Right lung (tissue), 10 donors: ENCODE data around the gene GARNL3. TPM values are rescaled to one million over a fixed set of nuclear protein-coding genes. Genes with fewer than 3 reads are reported as not detected.

Experiments
- DNase-seq, 2 donors: peaks; one replicate each; pipeline ENCODE4 v3.0.0-alpha.2; 2013
- long read RNA-seq, 8 donors: transcript quantifications; one replicate each; lab custom pipeline, GENCODE V29; 2026
- polyA plus RNA-seq, 5 donors: library from polyadenylated mRNA; unstranded; fragments of 120-200 nt; gene quantifications; one replicate each; pipeline versions ENCODE4 v1.2.1 to v1.2.3, GENCODE V29; 2013; ENCODE audit warnings: inconsistent platforms in 1 of 5, low replicate concordance in 1 of 5; ENCODE audit not compliant: insufficient read length in 5 of 5, insufficient read depth in 1 of 5

Gene GARNL3, protein sequence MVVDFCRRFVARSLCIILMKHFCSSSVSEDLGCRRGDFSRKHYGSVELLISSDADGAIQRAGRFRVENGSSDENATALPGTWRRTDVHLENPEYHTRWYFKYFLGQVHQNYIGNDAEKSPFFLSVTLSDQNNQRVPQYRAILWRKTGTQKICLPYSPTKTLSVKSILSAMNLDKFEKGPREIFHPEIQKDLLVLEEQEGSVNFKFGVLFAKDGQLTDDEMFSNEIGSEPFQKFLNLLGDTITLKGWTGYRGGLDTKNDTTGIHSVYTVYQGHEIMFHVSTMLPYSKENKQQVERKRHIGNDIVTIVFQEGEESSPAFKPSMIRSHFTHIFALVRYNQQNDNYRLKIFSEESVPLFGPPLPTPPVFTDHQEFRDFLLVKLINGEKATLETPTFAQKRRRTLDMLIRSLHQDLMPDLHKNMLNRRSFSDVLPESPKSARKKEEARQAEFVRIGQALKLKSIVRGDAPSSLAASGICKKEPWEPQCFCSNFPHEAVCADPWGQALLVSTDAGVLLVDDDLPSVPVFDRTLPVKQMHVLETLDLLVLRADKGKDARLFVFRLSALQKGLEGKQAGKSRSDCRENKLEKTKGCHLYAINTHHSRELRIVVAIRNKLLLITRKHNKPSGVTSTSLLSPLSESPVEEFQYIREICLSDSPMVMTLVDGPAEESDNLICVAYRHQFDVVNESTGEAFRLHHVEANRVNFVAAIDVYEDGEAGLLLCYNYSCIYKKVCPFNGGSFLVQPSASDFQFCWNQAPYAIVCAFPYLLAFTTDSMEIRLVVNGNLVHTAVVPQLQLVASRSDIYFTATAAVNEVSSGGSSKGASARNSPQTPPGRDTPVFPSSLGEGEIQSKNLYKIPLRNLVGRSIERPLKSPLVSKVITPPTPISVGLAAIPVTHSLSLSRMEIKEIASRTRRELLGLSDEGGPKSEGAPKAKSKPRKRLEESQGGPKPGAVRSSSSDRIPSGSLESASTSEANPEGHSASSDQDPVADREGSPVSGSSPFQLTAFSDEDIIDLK
- polyA plus RNA-seq, result 10 to 100 TPM; 28.3 to 38.1 (median 32.5) TPM
- long read RNA-seq, donor 1, partial matches to known transcripts, result 0 of 1 reads
- long read RNA-seq, donor 1, other reads (novel, unspliced or antisense), result 0 of 1 reads
- long read RNA-seq, donor 2, result 0 reads
- long read RNA-seq, donor 3, partial matches to known transcripts, result 0 of 1 reads
- long read RNA-seq, donor 3, other reads (novel, unspliced or antisense), result 0 of 1 reads
- long read RNA-seq, donor 4, result 0 reads
- long read RNA-seq, donor 5, result 0 reads
- long read RNA-seq, donor 6, result 0 reads
- long read RNA-seq, donor 7, partial matches to known transcripts, result 0 of 2 reads
- long read RNA-seq, donor 7, other reads (novel, unspliced or antisense), result 0 of 2 reads
- long read RNA-seq, donor 8, result 0 reads

DNA sequence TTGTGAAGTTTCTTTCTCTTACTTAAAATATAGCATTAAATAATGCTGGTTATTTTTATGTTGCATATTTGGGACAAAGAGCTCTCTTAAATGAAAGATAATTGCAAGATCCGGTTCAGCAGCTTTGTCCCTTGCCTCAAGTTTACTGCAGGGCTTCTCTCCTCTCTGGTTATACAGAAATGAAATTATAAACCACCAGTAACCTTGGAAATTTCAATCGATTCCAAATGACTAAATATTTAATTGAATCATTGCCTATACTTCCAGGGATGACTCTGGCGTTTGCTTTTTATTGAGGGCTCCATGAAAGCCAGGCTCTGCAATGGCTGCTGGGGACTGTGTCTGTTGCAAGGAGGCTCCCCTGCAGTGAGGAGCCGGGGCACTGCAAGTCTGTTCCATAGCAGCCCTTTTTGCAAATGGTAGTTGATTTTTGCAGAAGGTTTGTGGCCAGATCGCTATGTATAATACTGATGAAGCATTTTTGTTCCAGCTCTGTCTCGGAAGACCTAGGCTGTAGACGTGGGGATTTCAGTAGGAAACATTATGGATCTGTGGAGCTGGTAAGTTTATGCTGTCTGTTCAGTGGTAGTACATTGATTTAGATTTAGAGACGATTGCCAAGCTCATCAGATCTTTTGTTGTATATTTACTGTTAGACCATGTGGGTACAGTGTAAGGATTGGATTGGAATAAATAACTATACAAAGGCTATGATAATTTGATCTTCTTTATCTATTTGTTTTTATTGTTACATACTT is at the start of gene GARNL3:
Gene GARNL3 (plus strand): TSS at position 313 of the 758 bp plus-strand sequence. CDS start 104 bp downstream, at position 417.
- DNase-seq, result no peak

DNA sequence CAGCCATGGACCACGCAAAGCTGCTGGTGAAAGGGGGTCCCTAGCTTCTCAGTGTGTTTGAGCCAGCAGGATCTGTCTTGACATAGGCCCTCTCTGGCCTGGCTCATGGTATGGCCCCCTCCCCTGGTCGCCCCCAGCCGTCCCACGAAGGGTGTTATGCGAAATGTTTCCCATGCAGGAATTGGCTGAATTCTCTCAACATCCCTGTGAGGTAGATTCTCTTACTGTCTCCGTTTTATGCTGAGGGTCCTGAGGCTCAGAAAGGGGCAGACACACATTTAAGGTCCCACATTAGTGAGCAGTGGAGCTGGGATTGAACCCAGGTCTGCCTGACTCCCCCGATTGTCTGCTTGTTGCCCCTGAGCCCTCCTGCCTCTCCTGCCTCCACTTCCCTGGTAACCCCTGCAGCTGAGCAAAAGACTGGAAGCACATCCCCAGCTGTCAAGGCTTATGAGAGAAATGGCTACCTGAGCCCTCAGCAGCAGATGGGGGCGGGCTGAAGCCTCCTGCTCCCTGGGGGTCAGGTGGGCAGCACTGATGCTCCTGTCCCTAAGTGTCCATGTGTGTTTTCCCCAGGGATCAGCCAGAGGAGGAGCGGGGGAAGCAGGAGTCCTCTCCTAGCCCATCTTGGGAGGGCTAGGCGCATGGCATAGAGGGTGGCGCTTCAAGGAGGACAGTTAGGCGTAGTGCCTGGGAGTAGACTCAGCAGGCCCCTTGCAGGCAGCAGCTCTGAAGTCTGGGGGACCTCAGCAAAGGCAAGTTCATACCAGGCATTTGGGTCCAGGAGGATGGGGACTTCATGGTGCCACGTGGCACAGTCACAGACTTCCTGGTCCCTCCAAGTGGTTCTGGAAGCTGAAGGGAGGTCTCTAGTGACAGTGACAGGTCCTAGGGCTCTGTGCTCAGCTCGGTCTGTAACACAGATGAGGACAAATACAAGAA is 49.0 kb upstream of the GARNL3 start:
- DNase-seq, result no peak

DNA sequence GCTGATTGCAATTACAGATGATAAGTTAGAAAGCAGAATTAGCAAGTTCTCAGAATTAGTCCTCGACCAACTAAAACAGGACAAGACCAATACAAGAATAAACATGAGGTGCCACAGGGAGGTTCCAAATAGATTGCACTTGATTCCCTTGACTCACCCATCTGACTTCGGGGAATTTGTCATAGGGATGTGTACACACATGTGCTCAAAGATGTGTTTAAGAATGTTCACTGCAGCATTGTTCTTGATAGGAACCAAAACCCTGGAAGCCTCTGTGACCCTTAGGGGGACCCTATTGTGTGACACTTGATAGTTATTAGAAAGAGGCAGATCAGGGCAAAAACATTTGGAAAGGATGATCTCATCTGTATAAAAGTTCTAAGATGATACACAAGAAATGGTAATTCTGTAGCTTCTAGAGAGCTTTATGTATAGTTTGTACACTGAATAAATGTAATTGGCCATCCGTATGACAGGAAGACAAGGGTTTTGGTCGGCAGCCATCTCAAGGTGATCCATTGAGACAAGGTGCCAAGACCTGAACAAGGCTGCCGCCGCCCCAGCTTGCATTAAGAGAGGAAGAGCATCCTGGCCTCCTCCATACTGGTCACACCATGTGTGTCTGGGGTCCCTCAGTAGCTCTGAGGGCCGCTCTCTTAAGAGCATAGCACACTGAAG is 48.2 kb upstream of the GARNL3 start:
- DNase-seq, result no peak

DNA sequence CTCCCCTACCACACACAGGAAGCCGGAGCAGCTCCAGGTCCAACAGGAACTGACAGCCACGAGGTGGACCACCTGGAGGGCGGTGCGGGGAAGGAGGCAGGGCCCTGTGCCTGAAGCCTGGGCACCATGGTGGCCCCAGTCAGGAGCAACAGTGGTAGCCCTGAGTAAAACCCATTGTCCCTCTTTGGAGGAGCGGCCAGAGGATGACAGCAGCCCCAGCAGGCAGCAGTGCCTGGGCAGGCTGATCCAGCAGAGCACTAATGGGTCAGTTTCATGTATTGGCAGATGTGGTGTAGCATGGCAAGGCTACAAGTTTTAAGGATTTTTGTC is 47.7 kb upstream of the GARNL3 start:
- no peak for DNase-seq

DNA sequence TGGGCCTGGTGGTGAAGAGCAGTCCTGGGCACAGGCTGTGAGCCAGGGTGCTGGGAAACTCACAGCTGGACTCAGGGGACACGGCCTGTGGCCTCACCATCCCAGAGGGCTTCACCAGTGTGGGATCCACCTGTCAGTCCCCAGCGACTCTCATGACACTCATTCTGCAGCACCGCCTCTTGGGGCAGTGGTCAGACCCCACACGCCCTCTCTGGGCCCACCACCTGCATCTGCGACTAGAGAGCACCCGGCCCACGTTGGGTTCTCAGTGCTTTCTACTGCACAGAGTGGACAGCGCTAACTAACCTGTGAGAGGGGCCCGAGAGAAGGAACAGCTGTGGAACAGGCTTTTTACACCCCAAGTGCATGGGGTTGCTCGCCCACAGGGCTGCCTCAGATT is 45.8 kb upstream of the GARNL3 start:
- no peak for DNase-seq

DNA sequence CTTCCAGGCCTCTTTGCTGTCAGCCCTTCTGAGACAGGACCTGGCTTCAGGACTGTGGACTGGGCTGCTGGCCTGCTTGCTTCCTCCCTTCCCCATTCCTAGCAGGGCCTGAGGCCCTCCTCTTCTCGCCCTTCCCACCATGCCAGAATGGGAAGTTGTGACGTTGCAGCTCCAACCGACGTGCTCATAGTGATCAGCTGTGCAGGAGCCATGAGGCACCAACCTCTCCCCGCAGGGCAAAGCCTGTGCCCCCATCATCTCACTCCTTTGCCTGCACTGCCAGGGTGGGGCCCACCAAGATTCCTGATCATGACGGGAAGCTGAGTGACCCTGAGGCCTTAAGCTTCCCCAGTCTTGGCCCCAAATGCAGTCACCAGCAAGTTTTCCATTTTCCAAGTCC is 45.1 kb upstream of the GARNL3 start:
- DNase-seq, result no peak

DNA sequence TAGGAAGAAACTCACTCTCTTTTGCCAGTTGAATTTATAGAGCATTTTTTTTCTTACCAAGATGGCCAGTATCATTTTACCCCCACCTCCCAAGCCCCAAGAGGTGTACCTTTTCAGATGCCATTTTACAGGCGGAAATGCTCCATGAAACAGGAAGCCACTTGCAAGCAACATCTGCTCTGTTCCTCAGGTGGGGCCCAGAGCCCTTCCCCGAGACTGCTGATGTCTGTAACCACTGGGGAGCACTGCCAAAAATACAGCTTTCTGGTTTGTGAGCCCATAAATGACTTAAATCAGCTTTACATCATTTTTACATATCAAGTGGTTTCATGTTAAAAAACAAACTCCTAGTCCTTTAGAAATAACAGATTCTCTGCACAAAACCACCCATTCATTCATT is 42.9 kb upstream of the GARNL3 start:
- DNase-seq, result no peak

DNA sequence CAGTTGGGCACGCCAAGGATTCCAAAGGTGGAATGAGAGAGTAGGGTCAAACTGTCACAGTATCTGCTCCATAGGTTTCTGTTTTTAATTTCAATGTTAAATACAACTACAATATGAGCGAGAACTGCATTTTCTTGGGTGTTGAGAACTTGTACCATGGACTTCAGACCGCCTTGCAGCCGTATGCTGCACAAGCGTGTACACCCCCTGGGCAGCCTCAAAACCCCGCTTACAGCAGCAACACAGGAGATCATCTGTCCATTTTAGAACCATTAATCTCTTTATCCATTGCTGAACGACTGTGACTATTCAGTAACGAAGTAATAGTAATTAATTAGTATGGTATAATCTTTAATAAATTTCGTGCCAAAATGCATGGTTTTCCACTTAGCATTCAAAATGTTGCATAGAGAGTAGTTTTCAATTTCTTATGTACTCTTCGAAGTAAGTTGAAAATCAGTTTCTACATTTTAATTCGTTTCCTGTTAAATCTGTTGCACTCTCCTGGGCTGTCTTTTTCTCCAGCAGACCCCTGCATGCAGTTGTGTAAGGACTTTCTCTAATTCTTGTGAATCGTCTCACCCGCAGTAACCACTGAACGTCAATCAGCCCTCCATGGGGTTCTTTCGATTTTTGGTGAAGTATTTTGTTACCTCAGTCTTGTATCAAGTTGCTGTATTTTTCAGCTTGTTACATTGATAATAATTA is 42.0 kb upstream of the GARNL3 start:
- DNase-seq, result no peak

DNA sequence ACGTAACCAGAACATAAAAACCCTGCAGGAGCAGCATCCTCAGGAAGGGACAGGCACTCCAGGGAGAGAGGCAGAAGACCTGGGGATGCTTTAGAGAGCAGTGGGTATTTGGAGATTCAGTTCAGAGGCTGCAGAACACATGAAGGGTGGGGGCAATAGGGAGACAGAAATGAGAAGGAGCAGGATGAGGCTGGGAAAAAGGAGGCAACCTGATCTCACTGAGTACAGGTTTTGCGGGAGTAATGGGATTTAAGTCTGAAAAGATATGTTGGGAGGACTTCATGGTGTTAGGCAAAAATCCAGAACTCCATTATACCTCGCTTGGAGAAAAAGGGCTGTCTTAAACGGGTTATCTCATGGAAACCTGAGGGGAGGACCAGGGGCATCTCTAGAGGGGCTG is 41.3 kb upstream of the GARNL3 start:
- no peak for DNase-seq

DNA sequence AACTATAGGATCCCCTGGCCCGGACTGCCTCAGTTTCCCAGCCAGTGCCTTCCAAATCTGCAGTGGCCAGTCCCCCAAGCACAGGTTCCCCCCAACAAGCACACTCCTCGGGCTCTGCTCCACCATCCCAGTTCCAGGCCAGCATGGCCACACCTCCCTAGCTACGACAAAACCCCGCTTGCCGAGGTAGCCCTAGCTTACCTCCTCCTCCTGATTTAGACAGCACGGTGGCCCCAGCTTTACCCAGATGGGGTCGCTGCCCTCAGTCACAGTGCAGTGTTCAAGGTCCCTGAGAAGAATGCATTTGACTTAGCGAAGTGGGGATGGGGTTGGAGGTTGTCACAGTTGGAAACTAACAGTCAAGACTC is 40.8 kb upstream of the GARNL3 start:
- DNase-seq, result no peak

DNA sequence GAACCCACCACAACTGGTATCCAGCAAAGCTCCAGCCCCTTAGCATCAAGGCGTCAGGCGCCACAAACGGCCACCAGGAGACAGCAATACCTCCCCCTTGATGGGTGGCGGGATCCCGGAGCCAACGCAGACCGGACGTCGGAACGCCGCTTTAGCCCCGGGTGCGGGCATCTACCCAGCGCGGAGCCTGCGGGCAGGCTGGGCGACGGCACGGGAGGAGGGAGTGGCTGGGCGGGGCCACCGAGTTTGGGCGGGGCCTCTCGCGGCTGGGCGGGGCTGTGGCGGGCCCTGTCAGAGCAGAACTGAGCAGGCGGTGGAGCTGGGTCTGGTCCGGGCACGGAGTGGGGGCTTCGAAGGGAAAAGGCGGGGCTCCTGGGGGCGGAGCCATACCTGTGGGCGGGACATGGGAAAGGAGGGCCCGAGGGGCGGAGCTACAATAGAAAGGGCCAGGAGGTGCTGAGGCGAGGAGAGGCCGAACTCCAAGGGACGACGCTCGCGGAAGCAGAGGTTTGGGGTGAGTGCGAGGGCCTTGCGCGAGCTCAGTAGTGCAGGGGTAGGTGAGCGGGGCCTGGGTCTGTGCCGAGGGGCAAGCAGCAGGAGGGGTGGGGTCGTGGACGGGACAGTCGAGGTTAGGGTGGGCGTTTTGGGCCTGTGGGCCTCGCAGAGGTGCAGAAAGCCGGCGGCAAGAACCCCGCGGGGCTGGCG is 40.2 kb upstream of the GARNL3 start:
- peak; percentile 82 to 84 for DNase-seq

DNA sequence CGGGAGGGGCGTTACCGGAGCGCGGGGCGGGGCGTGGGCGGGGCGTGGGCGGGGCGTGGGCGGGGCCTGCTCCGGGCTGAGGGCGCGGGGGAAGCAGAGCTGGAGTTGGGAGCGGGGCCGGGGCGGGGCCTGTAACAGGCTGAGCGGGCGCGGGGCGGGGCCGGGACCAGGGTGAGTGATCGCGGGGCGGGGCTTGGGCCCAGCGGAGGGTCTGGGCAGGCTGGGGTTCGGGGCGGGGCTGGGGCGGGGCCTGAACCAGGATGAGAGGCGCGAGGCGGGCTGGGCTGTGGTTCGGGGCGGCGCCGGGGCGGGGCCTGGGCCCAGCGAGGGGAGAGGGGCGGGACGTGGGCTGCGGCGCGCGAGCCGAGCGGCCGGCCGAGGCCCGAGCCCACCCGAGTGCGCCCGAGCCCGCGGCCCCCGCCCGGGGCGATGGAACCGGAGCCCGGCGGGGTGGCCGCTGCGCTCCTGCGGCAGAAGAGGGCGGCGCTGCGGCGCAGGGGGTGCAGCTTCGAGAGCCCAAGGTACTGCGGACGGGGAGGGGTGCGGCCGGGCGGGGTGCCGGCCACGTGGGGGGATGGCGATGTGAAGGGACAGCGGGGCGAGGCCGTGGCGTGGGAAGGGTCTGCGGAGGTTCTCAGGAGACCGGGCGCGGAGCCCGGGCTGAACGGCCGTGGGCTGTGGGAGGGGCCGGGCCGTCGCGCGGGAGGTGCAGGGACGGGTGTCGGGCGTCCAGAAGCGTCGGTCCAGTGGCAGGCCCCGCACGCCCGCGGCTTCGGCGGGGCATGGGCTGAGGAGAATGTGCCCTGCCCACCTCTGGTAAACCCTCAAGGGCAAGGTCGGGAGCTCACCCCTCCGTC is 39.5 kb upstream of the GARNL3 start:
- peak; percentile 92 to 94 for DNase-seq

DNA sequence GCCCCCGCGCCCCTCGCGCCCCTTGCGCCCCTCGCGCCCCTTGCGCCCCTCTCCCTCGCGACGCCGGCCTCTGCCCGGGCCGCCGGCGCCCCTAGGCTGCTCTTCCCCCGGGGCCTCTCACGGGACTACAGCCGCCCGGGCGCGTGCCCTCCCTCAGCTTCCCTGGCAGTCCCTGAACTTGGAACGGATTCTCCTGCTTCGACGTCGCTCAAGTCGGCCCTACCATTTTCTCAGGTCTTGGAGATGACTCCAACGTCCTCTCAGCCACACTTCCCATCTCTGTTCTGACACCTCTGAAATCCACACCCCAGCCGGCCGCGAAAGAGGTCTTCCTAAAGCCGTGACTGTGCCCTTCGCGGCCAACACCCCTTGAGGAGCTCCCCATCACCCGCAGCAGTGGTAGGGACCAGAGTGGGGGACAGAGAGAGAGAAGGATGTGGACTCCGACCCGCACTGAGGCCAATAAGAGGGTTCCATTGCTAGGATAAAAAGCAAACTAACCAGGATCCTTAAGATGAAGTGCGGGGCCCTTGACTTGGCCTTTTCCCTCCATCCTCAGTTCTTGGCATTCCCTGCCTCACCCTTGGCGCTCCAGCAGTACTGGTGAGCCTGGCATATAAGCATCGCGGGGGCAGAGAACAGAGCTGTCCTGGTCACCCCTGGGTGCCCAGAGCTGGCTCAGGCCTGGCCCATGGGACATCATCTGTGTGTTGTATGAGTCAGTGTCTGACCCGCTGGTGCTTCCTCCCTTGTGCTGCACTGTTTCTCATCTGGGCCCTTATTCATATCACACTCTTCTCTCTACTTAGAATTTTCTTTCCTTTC is 38.6 kb upstream of the GARNL3 start:
- DNase-seq, result no peak

DNA sequence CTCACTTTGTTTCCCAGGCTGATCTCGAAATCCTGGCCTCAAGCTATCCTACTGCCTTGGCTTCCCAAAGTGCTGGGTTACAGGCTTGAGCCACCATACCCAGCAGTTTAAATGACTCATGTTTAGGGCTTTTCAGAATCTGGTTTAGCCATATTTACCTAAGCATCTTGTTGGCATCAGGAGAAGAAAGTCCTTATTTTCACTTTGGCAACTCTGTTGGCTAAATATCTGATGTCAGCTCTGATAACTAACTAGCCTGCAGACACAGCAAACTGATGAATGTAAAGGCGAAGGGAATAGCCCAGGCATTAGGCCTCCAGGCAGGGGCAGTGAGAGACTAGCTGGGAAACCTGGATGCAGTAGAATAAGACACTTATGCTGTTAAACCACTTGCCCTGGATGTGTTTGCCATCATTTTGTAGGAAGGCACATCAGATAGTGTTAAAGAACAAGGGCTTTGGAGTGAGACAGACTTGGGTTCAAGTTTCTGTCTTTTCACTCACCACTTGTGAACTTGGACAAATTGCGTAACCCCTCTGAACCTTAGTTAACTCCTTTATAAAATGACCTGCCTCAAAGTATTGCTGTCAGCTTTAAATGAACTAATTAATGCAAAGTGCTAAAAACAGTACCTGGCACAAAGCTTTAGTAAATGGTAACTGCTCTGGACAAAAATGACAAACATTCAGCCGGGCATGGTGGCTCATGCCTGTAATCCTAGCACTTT is 34.7 kb upstream of the GARNL3 start:
- no peak for DNase-seq

DNA sequence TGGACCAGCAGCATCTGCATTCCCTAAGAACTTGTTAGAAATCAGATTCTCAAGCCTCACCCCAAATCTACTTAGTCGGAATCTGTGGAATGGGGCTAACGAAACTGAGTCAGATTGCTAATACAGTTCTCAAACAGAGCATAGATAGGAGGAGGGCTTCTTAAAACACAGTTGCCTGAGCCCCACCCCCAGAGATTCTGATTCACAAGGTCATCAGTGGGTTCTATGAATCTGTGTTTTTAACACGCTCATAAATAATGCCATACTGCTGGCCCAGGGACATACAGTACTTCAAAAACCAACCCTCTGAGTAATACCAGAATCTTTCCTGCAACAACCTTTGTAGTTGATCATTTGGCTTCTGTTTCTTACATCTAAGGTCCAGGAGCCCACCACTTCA is 32.9 kb upstream of the GARNL3 start:
- no peak for DNase-seq
